Urinary bladder (tissue), 4 donors: ENCODE data around the gene MSL3. TPM values are rescaled to one million over a fixed set of nuclear protein-coding genes. Genes with fewer than 3 reads are reported as not detected.

Source experiments
- DNase-seq: peaks from one replicate; pipeline ENCODE4 v3.0.0-alpha.2; 2015; ENCODE audit errors: extremely low spot score
- H3K27ac ChIP-seq: one replicate; pipeline ENCODE4 v1.5.1; 2013; ENCODE audit warnings: low read depth, mild to moderate bottlenecking, moderate library complexity
- H3K36me3 ChIP-seq: one replicate; pipeline ENCODE4 v1.6.1; 2013; ENCODE audit warnings: mild to moderate bottlenecking, moderate library complexity; ENCODE audit not compliant: insufficient read depth
- H3K4me1 ChIP-seq: one replicate; pipeline ENCODE4 v1.6.1; 2013; ENCODE audit warnings: mild to moderate bottlenecking, moderate library complexity; ENCODE audit not compliant: insufficient read depth
- H3K4me3 ChIP-seq: one replicate; pipeline ENCODE4 v1.5.1; 2013; ENCODE audit warnings: low read depth, low read length
- WGBS: extraction: QIAGEN DNeasy Blood & Tissue Kit; methylation state at CpG from one replicate; pipeline ENCODE4 v1.1.7; 2013; 5-methylcytosine and 5-hydroxymethylcytosine counted together
- polyA plus RNA-seq: library from polyadenylated mRNA; stranded (reverse); fragments of 200-250 nt; gene quantifications from one replicate; pipeline ENCODE4 v1.2.3, GENCODE V29; 2013
- total RNA-seq: library from RNA; depleted of rRNA; stranded (reverse); fragments of >200 nt; gene quantifications from one replicate; pipeline ENCODE4 v1.2.3, GENCODE V29; 2014
- donor health status: healthy with polysubstance abuse.
- donor health status: healthy.

MSL3 gene
- total and polyA plus RNA-seq, 2 donors, result 17.0 to 22.2 TPM

DNA sequence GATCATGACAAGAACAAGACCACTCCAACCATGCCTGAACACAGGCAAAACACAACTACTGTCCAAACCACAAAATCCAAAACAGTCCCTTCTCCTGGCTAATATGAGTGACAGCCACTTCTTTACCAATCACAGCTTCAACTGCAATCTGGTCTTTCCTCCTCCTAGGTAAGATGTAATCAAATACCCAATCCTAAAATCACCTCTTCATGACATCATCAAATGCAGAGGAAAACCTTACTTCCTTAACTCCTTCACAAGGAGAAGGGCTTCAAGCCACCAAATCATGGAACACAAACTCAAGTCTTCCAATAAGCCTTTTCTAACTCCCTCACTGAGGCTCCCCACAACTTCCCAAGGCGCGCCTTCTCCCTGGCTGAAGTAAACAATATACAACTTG, 4.4 kb upstream of the MSL3 start:
- WGBS, result 93% methylated on average over 2 of the region's 2 CpGs
- Histone ChIP-seq H3K36me3 (no peaks in the 10 kb centered on the region), H3K27ac (no peak overlapping the region), H3K4me1 (no peaks in the 10 kb centered on the region), H3K4me3 (no peak overlapping the region)
- no peak for DNase-seq

GRCh38 chrX:11754958-11755645, 2.9 kb upstream of the MSL3 start:
- H3K4me1 ChIP-seq, result no peaks in the 10 kb centered on the region
- 93% methylated on average over 18 of the region's 18 CpGs for WGBS
- no peak overlapping the region for H3K27ac ChIP-seq
- H3K4me3 ChIP-seq, result no peak overlapping the region
- H3K36me3 ChIP-seq, result no peaks in the 10 kb centered on the region
- DNase-seq, result no peak

GRCh38 chrX:11755724-11756123, 2.3 kb upstream of the MSL3 start:
- H3K4me3 ChIP-seq, result no peak overlapping the region
- H3K4me1 ChIP-seq, result no peaks in the 10 kb centered on the region
- H3K36me3 ChIP-seq, result no peaks in the 10 kb centered on the region
- no peak overlapping the region for H3K27ac ChIP-seq
- WGBS, result 64% methylated on average over 2 of the region's 2 CpGs
- no peak for DNase-seq

DNA sequence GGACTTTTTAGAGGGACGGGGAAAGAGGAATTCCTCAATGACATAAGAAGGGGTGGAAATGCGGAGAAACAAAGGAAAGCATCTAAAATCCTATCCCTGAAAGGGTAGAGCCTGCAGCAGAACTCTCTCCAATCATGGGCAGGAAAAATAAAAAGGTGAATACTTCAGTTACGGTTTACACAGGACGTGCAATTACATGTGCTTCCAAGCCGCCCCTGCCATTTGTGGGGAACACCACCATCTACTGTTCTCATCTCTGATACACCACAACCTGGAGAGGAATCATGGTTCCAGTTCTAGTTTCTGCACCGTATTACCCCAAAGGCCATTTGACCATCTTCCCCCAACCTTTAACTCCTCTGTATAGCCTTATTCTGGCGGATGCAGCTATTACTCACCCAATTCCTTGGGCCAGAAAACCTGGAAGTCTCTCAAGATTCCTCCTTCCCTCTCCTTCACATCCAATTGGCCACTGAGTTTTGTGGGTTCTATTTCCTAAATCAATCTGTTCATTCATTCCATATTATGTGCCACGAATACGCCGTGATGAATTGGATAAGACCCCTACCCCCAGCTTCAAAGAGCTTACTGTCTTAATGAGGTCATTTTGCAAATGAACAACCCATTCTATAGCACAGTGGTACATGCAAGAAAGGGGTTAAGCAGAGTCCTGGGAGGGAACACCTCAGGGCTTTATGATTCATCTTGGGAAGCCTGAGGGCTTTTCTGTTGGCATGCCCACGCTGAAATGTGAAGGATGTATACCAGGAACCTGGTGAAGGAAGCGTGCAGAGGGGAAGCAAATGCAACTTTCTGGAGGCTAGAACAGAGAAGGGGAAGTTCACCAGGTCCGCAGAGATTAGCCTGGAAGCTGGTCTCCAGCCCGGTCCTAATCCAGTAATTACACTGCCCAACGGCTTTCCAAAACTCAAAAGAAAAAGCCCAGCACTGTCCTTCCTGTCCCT, 1.4 kb upstream of the MSL3 start:
- Histone ChIP-seq H3K4me3 (no peak overlapping the region), H3K4me1 (no peaks in the 10 kb centered on the region), H3K36me3 (no peaks in the 10 kb centered on the region), H3K27ac (peak overlapping the region; percentile 29)
- 49% methylated on average over 15 of the region's 15 CpGs for WGBS
- no peak for DNase-seq

GRCh38 chrX:11757397-11757718, 679 bp upstream of the MSL3 start:
- no peak for DNase-seq
- peak overlapping the region; percentile 64 for H3K4me3 ChIP-seq
- H3K36me3 ChIP-seq, result no peaks in the 10 kb centered on the region
- 7% methylated on average over 14 of the region's 14 CpGs for WGBS
- H3K27ac ChIP-seq, result peak overlapping the region; percentile 83
- H3K4me1 ChIP-seq, result no peaks in the 10 kb centered on the region

DNA sequence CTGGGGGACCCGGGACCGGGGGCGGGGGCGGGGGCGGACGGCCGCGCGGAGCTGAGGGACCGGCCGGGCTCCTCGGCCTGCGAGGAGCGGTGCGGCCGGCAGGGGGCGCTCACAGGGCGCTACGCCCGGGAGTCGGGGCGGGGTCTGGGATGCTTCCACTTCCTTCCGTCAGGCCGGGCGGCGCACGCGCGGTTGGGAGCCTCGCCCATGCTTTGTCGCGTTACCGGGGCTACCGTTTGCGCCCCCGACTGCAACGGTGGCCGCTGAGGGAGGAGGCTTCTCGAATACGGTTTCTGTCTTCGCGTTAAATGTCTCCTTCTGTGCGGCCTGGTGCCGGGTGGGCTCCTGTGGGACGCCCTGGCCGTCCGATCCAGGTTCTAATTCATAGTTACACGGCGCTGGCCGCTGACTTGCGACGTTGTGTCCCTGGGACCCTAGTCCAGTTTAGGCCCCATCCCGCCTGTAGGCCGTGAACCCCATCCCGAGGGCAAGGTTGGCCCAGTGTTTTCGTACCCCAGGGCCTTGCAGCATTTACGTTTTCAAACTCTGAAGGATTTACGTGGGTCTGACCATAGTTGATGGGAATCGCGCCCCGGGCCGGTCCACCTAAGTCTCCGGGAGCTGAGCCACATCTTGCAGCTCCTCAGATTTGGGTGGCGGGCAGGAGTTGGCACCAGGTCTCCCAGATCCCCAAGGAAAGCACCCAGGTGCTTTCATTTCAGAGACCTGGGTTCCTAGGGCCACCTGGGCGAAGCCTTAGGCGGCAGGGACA, 549 bp downstream of the MSL3 start:
- Histone ChIP-seq H3K27ac (peak overlapping the region; percentile 85), H3K36me3 (peaks cover 2% of the 10 kb centered on the region), H3K4me1 (no peaks in the 10 kb centered on the region), H3K4me3 (peak overlapping the region; percentile 64)
- DNase-seq, result peak; percentile 66
- WGBS, result under 1% methylated on average over 66 of the region's 66 CpGs

- H3K27ac ChIP-seq, result no peak overlapping the region
- DNase-seq, result no peak
- no peaks in the 10 kb centered on the region for H3K4me1 ChIP-seq
- WGBS, result 0% methylated on average over 7 of the region's 7 CpGs
- H3K36me3 ChIP-seq, result peaks cover 2% of the 10 kb centered on the region
- H3K4me3 ChIP-seq, result peak overlapping the region; percentile 64
Observed at GRCh38 chrX:11759172-11759460, 1.1 kb downstream of the MSL3 start.

DNA sequence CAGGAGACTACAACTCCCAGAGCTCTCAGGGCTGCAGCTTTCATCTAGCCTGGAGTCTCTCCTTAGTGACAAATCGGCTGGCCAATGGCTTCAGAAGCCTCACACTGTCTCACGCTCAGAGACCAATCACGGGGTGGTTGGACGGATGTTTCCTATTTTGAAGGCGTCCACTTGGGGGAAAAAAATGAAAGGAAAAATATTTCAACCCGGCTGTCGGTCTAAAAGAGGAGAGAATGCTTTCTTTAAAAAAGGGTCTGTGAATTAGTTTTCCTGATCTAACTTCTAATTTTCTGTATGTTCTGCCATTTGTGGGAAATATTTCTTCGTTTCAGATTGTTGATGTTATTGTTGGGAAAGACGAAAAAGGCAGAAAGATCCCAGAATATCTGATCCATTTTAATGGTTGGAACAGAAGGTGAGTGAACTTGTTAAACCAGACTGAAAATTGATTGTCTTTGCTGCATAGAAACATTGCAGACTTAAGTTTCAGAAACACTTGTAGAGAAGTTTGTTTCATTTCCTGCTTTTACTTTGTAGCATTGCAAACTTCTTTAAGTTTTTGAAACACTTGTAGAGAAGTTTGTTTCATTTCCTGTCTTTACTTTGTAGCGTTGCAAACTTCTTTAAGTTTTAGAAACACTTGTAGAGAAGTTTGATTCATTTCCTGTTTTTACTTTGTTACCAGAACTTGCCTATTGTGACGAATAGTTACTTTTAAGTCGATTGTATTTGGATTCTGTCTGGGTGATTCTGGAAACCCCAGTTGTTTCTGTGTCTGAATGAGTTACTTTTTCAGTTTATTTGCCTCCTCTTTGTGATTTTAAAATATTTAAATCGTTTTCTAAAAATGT, 1.6 kb downstream of the MSL3 start:
- Histone ChIP-seq H3K36me3 (peaks cover 2% of the 10 kb centered on the region), H3K4me1 (no peaks in the 10 kb centered on the region), H3K4me3 (peak overlapping the region; percentile 64), H3K27ac (no peak overlapping the region)
- DNase-seq, result peak; percentile 82
- 6% methylated on average over 13 of the region's 13 CpGs for WGBS

DNA sequence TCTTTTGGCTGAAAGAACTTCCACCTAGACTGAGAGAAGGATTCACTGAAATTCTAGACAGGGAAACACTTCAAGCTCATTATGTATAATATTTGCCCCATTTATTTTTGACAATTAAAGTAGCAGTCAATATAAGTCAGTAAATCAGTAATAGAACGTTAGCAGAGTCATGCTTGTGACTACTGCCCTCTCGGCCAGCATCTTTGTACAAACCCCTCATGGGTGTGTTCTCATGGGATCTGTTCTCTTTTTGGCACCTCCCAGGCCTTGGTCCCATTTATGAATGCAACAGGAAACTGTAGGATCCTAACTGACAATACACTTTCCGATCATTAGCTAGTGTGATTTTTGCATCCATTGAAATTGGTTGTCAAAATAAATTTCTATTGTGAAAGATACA, 2.9 kb downstream of the MSL3 start:
- WGBS, result 82% methylated on average over 3 of the region's 3 CpGs
- H3K36me3 ChIP-seq, result peaks cover 4% of the 10 kb centered on the region
- DNase-seq, result no peak
- no peak overlapping the region for H3K27ac ChIP-seq
- H3K4me1 ChIP-seq, result no peaks in the 10 kb centered on the region
- no peak overlapping the region for H3K4me3 ChIP-seq

- H3K36me3 ChIP-seq, result peaks cover 4% of the 10 kb centered on the region
- WGBS, result 86% methylated on average over 8 of the region's 8 CpGs
- no peak overlapping the region for H3K27ac ChIP-seq
Observed at GRCh38 chrX:11764602-11765067, 6.6 kb downstream of the MSL3 start.

DNA sequence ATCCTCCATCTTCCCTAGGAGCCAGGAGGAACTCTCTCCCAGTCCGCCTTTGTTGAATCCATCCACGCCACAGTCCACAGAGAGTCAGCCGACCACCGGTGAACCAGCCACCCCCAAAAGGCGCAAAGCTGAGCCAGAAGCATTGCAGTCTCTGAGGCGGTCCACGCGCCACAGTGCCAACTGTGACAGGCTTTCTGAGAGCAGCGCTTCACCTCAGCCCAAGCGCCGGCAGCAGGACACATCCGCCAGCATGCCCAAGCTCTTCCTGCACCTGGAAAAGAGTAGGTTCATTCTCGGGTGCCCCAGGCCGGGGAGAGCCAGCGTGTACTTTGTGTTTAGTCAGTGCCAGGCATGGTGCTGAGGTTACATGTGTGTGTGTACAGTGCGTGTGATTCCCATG, 7.4 kb downstream of the MSL3 start:
- H3K4me3 ChIP-seq, result no peak overlapping the region
- DNase-seq, result no peak
- no peak overlapping the region for H3K27ac ChIP-seq
- no peaks in the 10 kb centered on the region for H3K4me1 ChIP-seq
- whole genome bisulfite sequencing, result 92% methylated on average over 16 of the region's 16 CpGs
- peaks cover 4% of the 10 kb centered on the region for H3K36me3 ChIP-seq

More at GRCh38 chrX:11764602-11765067, 6.6 kb downstream of the MSL3 start:
- no peaks in the 10 kb centered on the region for H3K4me1 ChIP-seq
- H3K4me3 ChIP-seq, result no peak overlapping the region
- DNase-seq, result no peak

GRCh38 chrX:11766487-11766886, 8.4 kb downstream of the MSL3 start:
- no peak overlapping the region for H3K4me3 ChIP-seq
- H3K36me3 ChIP-seq, result peaks cover 4% of the 10 kb centered on the region
- WGBS, result 85% methylated on average over 9 of the region's 9 CpGs
- no peak overlapping the region for H3K27ac ChIP-seq
- H3K4me1 ChIP-seq, result no peaks in the 10 kb centered on the region
- DNase-seq, result no peak

DNA sequence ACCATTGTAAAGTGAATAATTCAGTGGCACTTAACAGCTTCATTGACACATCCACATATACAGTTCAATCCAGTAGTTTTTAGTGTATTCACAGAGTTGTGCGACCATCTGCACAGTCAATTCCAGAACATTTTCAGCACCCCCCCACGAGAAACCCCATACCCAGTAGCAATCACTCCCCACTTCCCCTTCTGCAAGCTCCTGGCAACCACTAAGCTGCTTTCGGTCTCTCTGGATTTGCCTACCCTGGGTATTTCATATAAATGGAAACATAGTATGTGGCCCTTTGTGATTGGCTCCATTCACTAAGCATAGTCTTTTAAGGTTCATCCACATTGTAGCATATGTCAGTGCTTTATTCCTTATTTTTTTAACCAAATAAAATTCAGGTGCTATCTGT, 10.0 kb downstream of the MSL3 start:
- no peak for DNase-seq
- H3K27ac ChIP-seq, result no peak overlapping the region
- peaks cover 4% of the 10 kb centered on the region for H3K36me3 ChIP-seq
- no peak overlapping the region for H3K4me3 ChIP-seq
- 87% methylated on average over 3 of the region's 3 CpGs for WGBS
- H3K4me1 ChIP-seq, result no peaks in the 10 kb centered on the region
